Measurements from ENCODE around the gene IQCN.

Gene IQCN

DNA sequence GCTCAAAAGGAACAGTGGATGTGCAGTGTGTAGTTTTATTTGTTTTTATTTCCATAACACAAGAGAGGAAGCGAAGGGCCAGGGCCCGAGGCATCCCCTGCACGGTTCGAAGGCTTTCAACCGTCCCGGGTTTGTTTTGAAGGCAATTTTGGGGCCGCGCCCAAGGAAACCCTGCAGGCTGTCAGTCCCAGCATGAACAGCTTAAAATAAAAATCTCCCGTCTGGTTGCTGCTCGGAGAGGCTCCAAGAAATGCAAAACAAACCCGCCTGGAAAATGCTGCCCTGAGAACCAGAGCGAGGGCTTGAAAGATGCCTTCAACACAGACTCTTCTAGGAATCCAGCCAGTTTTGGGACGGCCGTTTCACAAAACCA lies 32.6 kb upstream of the IQCN start:
- no peak for DNase-seq (ENCODE audit: low spot score)

DNA sequence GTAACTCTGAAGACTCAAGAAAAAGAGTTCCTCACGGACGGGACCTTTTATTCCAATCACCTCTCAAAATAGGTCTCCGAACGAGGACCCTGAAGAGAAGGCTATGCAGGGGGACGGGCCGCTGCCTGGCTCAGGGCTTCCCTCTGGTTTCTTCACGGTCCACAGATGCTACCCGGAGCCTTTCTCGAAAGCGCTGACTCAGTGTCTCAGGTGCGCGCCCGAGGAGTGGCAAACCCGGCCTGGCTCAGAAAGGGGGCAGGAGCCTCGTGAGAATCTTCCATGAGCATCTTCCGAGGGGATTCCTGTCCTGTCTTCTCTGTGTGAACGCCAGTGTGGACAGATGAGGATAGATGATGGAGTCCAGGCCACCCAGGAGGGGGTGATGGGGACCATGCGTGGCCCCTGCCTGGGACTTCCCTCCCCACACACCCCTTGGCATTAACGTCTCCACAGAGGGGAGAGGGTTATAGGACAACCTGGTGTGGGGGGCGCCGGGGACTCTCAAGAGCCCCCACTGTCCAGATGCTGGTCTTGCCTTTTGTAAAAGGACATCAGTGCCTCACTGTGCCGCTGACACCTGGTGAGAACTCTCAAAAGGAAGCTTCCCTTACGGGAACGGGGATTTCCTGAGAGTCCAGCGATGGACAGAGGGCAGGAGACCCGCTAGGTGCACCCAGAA lies 32.1 kb upstream of the IQCN start:
- DNase-seq (ENCODE audit: low spot score): no peak

DNA sequence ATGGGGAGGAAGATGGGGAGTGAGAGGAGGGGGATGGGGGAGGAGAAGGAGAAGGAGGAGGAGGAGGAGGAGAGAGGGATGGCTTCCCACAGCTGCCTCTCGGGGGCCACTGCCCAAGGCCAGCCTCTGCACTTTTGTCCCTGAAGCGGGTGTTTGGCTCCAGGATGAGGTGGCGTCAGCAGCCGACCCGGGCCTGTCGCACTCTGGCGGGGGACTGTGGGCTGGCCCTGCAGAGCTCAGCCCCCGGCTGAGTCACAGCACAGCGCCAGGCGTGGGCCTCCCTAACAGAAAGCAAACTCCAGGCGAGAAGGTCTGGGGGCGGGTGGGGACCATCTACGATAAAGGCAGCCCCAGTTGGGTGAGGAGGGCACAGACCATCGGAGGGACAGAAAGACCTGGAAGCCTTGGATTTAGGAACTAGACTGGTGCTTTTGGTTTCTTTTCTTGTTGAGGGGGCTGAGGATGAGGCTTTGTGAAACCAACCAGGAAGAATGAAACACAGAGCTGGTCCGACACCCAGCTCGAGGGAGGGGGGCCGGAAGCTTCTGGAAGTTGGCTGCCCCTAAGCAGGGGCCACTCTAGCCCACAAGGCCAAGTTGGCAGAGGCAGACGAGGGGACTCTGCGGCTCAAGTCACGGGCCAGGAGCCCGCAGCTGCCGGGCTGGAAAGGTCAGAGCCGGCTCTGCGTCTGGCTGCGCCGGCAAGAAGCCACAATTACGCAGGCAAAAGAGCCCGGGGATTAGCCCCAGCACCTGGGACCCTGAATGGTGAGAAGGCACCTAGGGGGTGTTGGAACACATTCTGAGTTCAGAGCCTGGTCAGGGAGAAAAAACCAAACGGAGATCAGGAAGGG lies 30.4 kb upstream of the IQCN start:
- peak; percentile 85 for DNase-seq (ENCODE audit: low spot score)

DNA sequence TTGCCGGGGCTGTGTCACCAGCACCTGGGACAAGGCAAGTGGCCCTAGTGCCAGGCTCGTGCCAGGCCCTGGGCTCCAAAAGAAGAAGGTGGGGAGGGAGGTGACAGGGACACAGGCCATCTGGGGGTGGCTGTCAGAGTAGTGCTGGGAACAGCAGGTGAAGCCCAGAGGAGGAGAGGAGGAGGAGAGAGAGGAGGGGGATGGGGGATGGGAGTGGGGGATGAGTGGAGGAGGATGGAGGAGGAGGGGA lies 29.9 kb upstream of the IQCN start:
- no peak for DNase-seq (ENCODE audit: low spot score)

DNA sequence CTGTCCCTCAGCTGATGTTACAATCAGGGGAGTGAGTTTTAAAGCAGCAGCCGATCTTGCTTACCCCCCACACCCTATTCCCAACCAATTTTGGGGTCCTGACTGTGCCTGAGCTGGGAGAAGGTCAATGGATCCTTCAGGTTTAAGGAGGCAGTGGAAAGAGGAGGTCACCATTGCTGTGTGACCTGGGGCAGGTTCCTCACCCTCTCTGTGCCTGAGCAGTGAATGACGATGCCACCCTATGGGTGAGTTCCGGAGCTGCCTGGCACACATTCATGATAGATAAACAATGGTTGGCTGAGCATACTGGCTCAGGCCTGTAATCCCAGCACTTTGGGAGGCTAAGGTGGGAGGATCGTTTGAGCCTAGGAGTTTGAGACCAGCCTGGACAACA lies 27.5 kb upstream of the IQCN start:
- DNase-seq (ENCODE audit: low spot score): no peak

DNA sequence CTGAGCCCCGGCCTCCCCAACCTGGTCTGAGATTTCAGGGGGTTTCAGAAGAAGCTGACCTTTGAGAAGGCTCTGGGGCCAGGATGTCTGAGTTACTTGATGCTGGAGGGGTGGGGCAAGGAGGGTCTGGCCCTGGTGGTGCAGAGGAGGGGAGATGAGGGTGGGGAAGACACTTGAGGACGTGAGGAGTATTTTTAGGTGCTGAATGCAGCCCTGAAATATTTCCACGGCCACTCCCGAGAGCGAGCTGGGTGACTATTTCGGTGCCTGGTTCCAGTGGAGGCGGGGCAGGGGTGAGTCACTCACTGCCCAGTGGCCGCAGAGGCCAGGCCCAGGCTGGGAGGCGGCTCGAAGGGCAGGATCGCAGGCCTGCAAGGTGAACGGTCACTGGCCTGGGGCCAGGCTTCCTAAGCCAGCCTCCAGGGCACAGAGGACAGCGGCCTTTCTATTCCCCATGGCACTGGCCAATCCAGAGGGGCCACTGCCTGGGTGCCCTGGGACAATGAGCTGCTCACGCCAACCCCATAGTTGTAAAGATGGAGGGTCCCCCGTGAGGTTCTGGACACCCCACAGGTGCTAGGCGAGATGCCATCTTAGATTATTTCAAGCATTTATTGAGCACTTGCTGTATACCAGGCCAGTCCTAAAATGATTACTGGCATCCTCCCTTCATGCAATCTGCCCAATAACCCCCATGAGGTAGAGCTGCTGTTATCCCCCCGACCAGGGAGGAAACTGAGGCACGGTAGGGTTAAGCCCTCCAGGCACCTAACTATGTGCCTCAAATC lies 26.9 kb upstream of the IQCN start:
- DNase-seq (ENCODE audit: low spot score): no peak

DNA sequence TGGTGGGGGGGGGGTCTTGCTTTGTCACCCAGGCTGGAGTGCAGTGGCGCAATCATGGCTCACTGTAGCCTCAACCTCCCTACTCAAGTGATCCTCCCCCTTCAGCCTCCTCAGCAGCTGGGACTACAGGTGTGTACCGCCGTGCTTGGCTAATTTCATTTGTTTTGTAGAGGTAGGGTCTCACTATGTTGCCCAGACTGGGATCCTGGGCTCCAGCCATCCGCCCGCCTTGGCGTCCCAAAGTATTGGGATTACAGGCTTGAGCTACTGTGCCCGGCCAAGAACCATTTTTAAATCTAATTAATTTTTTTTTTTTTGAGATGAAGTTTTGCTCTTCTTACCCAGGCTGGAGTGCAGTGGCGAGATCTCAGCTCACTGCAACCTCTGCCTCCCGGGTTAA lies 25.4 kb upstream of the IQCN start:
- no peak for DNase-seq (ENCODE audit: low spot score)

DNA sequence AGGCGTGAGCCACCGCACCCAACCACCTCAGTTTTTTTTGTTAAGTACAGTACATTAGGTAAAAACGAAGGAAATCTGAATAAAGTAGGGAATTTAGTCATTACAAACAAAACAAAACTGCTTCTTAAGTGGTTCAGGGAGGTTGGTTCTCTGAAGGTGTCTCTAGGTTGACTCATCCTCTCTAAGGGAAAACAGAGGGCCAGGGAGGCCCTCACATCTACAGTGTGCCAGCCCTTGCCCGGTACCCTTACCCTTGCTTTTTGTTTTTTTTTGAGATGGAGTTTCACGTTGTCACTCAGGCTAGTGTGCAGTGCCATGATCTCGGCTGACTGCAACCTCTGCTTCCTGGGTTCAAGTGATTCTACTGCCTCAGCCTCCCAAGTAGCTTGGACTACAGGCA lies 24.3 kb upstream of the IQCN start:
- DNase-seq (ENCODE audit: low spot score): no peak

DNA sequence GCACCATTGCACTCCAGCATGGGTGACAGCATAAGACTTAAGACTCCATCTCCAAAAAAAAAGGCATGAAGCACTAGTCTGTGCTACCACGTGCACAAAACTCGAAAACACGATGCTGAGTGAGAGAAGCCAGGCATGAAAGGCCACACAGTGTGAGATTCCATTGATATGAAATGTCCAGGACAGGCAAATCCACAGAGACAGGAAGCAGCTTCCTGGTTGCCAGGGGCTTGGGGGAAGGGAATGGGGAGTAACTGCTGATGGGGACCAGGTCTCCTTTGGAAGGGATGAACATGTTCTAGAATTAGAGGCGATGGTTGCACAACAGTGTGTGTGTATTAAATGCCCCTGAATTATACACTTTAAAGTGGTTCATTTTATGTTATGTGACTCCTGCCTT lies 23.1 kb upstream of the IQCN start:
- no peak for DNase-seq (ENCODE audit: low spot score)

DNA sequence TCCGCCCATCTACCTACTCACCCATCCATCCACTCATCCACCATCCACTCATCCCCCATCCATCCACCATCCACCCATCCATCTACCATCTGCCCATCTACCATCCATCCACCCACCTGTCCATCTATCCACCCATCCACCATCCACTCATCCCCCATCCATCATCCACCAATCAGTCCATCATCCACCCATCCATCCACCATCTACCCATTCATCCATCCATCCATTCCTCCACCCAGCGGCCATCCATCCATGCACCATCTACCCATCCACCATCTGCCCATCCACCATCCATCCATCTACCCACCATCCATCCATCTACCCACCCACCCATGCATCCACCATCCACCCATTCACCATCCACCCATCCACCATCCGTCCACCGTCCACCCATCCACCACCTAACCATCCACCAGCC lies 20.8 kb upstream of the IQCN start:
- DNase-seq (ENCODE audit: low spot score): no peak

DNA sequence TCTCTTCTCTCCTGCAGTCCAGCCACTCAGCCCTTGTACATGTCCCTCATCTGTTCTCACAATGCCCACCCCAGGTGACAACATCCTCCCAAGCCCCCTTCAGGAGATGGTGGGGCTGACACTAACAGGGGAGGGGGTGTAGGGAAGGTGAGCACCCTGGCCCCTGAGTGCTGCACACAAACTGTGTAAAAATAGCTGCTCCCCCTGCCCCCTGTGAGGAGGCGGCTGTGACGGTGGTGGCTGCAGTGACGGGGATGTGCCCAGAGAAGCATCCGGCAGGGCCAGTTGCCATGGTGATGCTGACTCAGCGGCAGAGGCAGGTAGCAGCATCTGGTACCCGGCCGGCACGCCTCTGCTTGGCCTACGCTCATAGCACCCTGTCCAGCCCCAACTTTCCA lies 20.2 kb upstream of the IQCN start:
- DNase-seq (ENCODE audit: low spot score): no peak

DNA sequence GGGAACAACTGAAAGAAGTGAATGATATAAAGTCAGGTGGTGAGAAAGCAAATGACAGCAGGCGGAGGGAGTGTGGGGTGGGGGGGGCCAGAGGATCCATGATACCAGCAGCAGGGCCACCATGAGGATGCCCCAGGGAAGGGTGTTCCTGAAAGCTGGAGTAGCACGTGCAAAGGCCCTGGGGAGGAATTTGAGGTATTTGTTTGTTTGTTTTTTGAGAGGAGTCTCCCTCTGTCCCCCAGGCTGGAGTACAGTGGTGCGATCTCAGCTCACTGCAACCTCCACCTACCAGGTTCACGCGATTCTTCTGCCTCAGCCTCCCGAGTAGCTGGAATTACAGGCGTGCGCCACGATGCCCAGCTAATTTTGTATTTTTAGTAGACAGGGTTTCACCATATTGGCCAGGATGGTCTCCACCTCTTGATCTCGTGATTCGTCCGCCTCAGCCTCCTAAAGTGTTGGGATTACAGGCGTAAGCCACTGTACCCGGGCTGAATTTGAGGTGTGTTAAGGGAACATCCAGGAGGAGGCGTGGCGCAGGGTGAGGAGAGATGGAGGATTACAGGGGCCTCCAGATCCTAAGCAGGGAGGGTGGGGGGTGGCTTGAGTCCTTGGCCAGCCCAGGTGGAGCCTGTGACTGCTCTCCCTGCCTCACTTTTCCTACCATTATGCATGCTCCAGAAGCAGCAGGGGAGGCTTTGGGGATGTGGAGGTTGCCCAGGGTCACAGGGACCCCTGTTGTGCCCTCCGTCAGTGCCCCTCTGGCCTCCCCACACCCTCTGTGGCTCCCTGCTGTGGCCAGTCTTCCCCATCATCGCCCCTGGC lies 19.6 kb upstream of the IQCN start:
- no peak for DNase-seq (ENCODE audit: low spot score)

DNA sequence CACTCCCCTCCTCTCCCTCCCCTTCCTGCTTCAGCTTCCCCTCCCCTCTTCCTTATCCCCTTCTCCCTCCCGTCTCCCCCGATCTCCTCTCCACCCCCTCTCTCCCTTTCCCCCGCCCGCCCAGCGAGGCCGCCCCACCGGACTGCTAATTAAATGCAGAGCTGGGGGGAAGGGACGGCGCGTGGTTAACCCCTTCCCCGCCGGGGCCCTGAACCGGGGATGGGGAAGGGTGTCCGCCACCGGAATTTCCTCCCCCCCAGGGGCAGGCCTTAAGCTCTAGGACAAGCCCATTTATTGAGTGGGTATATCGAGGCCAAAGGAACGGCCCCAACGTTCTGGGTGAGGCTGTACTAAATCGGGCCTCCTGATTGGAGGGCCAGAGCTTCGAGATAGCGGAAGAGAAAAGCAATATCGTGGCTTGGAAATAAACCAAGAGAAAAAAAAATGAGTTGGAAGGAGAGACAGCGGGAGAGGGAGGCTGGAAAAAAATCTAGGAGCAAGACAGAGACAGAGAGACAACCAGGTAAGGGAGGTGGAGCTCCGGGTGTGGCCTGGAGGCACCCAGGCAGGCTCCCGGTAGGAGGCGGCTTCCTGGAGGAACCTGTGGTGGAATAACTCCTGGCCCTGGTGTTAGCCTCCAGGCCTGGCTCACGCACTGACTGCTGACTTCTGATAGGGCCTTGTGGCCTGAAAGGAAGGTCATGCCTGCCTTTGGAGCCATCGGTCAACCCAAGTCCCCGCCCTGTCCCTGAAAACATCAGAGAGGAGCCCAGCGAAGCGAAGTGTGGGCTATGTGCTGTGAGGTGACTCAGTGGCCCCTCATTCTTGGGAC lies 18.8 kb upstream of the IQCN start:
- no peak for DNase-seq (ENCODE audit: low spot score)

DNA sequence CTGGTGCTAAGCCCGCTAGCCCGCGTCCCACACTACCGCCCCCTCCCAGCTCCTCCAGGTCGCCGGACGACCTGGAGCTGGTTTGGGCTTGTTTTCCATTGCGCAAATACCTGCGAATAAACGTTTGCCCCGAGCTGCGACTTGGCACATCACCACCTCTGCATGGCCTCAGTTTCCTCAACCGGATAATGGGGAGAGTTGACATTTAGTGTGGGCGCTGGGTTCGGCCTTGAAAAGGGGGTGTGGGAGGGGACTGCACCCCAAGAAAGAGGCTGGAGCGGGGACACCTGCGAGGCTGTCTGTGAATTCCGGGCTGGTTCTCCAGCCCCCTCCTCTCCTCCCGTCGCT lies 18.2 kb upstream of the IQCN start:
- DNase-seq (ENCODE audit: low spot score): no peak

DNA sequence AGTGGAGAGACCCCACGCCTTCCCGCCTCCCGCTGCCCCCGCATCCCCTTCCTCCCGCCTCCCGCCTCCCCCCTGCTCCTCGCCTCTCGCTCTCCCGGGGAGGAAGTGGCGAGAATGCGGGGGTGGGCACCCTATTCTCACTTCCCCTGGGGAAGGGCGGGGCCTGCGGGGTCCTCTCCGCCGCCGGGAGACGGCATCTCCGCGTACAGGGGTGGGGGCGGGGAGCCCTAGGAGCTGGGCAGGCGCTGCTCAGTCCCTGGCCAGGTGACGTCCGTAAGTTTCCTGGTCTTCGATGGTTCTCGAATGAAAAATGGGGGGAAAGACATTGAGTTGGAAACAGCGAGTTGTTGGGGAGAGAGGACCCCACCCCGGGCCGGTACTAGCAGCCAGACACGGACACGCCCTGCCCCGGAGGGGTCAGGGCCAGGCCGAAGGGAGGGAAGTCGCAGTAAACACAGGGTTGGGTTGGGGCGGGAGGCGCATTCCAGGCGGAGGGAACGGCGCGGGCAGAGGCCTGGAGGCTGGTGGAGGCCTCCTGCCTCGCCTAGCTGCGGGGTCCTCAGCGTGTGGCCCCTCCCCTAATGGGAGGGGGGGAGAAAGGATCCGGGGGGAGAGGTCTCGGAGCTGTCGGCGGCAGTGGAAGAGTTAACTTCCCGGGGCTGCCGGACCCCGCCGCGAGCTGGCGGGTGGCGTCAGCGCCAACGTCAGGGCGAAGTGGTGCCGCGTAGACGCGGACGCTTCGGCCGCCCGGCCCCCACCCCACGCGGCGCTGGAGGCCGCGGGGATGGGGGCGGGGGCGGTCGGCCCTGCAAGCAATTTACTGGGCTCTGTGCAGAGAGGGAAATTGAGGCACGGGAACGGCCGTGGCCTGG lies 17.6 kb upstream of the IQCN start:
- DNase-seq (ENCODE audit: low spot score): peak; percentile 75

DNA sequence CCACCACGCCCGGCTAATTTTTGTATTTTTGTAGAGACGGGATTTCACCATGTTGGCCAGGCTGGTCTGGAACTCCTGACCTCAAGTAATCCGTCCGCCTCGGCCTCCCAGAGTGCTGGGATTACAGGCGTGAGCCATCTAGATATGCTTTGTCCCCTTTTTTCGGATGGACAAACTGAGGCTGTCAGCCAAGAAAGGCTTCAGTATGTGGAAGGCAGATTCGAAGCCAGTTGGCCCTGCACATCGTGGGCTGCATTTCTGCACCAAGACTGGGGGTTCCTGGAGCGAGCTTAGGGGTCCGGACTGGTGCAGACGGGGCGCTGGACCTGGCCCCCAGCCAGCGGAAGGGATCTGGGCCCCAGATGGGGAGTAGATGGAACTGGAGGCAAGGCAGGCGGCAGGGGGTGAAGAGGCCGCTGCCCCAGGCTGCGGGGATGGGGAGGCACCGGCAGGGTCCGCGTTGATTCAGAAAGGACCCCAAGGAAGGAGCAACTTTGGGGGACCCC lies 16.8 kb upstream of the IQCN start:
- no peak for DNase-seq (ENCODE audit: low spot score)

DNA sequence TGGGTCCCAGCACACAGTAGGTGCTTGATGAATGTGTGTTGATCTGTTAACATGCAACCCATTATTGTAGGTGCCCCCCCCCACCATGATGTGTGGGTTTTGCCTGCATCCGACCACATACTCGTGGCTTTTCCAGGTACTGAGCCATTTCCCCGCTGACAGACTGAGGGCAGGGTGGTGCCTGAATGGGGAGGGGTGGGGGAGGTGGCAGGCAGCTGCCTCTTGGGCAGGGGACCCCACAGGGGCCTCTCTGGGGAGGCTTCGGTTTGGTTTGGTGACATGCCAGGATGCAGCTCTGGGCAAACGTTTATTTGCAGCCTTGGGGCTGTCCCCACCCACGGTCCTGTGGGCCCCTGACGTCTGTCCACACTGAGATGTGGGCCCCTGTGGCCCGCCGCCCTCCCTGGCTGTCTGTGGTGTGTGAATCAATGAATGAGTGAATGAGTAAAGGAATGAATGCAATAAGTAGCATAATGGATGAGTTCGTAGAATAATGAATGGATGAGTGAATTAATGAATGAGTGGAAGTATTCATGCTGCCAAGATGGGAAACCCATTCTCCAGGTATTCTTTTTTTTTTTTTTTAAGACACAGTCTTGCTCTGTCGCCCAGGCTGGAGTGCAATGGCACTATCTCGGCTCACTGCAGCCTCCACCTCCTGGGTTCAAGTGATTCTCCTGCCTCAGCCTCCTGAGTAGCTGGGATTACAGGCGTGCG lies 16.2 kb upstream of the IQCN start:
- no peak for DNase-seq (ENCODE audit: low spot score)

DNA sequence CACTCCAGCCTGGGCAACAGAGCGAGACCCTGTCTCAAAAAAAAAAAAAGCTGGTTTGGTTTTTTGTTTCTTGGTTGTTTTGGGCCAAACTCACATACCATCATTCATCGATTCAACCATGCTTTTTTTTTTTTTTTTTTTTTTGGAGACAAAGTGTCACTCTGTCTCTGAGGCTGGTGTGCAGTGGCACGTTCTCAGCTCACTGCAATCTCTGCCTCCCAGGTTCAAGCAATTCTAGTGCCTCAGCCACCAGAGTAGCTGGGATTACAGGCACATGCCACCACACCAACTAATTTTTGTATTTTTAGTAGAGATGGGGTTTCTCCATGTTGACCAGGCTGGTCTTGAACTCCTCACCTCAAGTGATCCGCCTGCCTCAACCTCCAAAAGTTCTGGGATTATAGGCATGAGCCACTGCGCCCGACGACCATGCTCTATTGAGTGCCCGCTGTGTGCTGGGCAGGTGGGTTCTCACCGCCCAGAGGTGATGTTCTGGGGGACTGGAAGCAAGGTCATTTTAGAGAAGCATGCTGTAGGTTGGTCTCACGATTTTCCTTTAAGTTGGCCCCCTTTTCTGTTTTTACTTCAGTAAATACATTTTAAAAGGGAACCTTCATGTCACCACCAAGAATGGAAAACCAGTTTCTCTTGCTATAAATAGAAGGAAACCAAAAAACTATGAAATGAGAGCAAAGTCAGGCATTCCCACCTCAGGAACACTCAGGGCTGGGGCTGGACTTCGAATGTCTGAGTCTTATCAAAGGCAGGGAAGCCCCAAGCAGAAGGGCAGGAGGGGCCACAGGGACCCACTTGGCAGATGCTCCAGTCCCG lies 15.4 kb upstream of the IQCN start:
- no peak for DNase-seq (ENCODE audit: low spot score)
